HCT116 (cell line): Measurements from ENCODE around the gene RNF10. TPM values are rescaled to one million over a fixed set of nuclear protein-coding genes. Genes with fewer than 3 reads are reported as not detected.

Source experiments
- ATAC-seq: fragments of 200-7000 bp; cut with Tn5 transposase; 2 replicates; pipeline ENCODE4 v1.9.1; 2020; ENCODE audit warnings: mild to moderate bottlenecking, moderate library complexity
- BruUV-seq: library from RNA; stranded (reverse); fragments of 400-500 nt; replicated peaks from 2 replicates; lab custom pipeline; 2021; lab: Mats Ljungman, UMichigan
- CTCF ChIA-PET: fragments of 300-600 bp; sonication (Branson Sonifier 250); formaldehyde crosslinking; loops from one replicate; lab custom pipeline; 2021; ENCODE audit warnings: antibody characterized with exemption; lab: Charles Lee
- POLR2A ChIA-PET: fragments of 300-600, 350-600 bp; sonication (Branson Sonifier 250); formaldehyde crosslinking; loops from one replicate; lab custom pipeline; 2021; ENCODE audit warnings: antibody characterized with exemption; lab: Charles Lee
- RAD21 ChIA-PET, 2 experiments: fragments of 300-600 bp; sonication (Branson Sonifier 250); formaldehyde crosslinking; loops; one replicate each; lab custom pipeline; 2023; ENCODE audit warnings: low total read pairs in 2 of 2; ENCODE audit not compliant: uncharacterized antibody in 2 of 2, unreplicated experiment in 2 of 2, low non-redundant PET in 1 of 2; lab: Charles Lee
- DNase-seq: peaks from one replicate; pipeline ENCODE4 v3.0.0-alpha.2; 2010; ENCODE audit warnings: low read depth, low spot score
- H2AFZ ChIP-seq: fragments of 200-600 bp; shearing (Covaris generic), sonication (generic); 2 replicates; pipeline ENCODE4 v1.6.1; 2017; ENCODE audit warnings: low read depth, mixed run types, mixed read lengths, antibody characterized with exemption, low read length; ENCODE audit not compliant: poor library complexity, severe bottlenecking
- H3K27ac ChIP-seq: 2 replicates; pipeline ENCODE4 v1.5.1; 2012; ENCODE audit warnings: low read depth, low read length
- H3K27me3 ChIP-seq: fragments of 200-600 bp; sonication (generic); 2 replicates; pipeline ENCODE4 v1.6.1; 2016; ENCODE audit warnings: mixed run types, low read length, mixed read lengths; ENCODE audit not compliant: insufficient read depth
- H3K36me3 ChIP-seq, 2 experiments: fragments of 200-500 bp in 1 of 2; fragments of 200-600 bp in 1 of 2; sonication (Bioruptor generic) in 1 of 2; sonication (generic) in 1 of 2; 2 replicates each; pipeline versions ENCODE4 v1.5.1 to v1.6.1; 2014 to 2016; ENCODE audit warnings: low read length in 2 of 2, inconsistent platforms in 1 of 2, mixed read lengths in 1 of 2, mixed run types in 1 of 2; ENCODE audit not compliant: insufficient read depth in 2 of 2, control insufficient read depth in 1 of 2
- H3K4me1 ChIP-seq, 2 experiments: fragments of 200-600 bp in 1 of 2; sonication (generic) in 1 of 2; 2 replicates each; pipeline versions ENCODE4 v1.5.1 to v1.6.1; 2012 to 2017; ENCODE audit warnings: low read length in 2 of 2, inconsistent platforms in 1 of 2, mild to moderate bottlenecking in 1 of 2, mixed read lengths in 1 of 2, mixed run types in 1 of 2, moderate library complexity in 1 of 2; ENCODE audit not compliant: insufficient read depth in 2 of 2, control insufficient read depth in 1 of 2
- H3K4me2 ChIP-seq: fragments of 200-600 bp; sonication (generic); 2 replicates; pipeline ENCODE4 v1.6.1; 2017; ENCODE audit warnings: mixed run types, low read length, mixed read lengths
- H3K4me3 ChIP-seq, 2 experiments: fragments of 200-600 bp in 1 of 2; sonication (generic) in 1 of 2; replicated peaks in 1 of 2; 2 replicates each; pipeline ENCODE4 v1.5.1; 2011 to 2016; ENCODE audit warnings: low read length in 2 of 2, control low read depth in 1 of 2, low read depth in 1 of 2, mild to moderate bottlenecking in 1 of 2, mixed read lengths in 1 of 2, mixed run types in 1 of 2
- H3K79me2 ChIP-seq: fragments of 200-600 bp; sonication (generic); 2 replicates; pipeline ENCODE4 v1.6.1; 2017; ENCODE audit warnings: mild to moderate bottlenecking, mixed run types, low read length, moderate library complexity, mixed read lengths; ENCODE audit not compliant: insufficient read depth
- H3K9ac ChIP-seq: fragments of 200-600 bp; sonication (generic); 2 replicates; pipeline ENCODE4 v1.6.1; 2016; ENCODE audit warnings: low read length, mixed read lengths
- H3K9me2 ChIP-seq: fragments of 200-600 bp; sonication (generic), shearing (Covaris generic); 2 replicates; pipeline ENCODE4 v1.6.1; 2017; ENCODE audit warnings: mixed run types, mild to moderate bottlenecking, moderate library complexity; ENCODE audit not compliant: insufficient read depth
- H3K9me3 ChIP-seq, 2 experiments: fragments of 200-500 bp in 1 of 2; fragments of 200-600 bp in 1 of 2; sonication (Bioruptor generic) in 1 of 2; sonication (generic) in 1 of 2; 2 replicates each; pipeline ENCODE4 v1.6.1; 2014 to 2017; ENCODE audit warnings: low read length in 2 of 2, mixed read lengths in 2 of 2, inconsistent platforms in 1 of 2, low read depth in 1 of 2, mild to moderate bottlenecking in 1 of 2, mixed run types in 1 of 2, moderate library complexity in 1 of 2; ENCODE audit not compliant: control insufficient read depth in 1 of 2, insufficient read depth in 1 of 2
- H4K20me1 ChIP-seq: fragments of 200-600 bp; sonication (generic), shearing (Covaris generic); 2 replicates; pipeline ENCODE4 v1.6.1; 2017; ENCODE audit warnings: mixed run types, mild to moderate bottlenecking, moderate library complexity; ENCODE audit not compliant: insufficient read depth
- ATF3 ChIP-seq: IDR thresholded peaks from 2 replicates; pipeline ENCODE4 v1.6.1; 2012
- CEBPB ChIP-seq: IDR thresholded peaks from 2 replicates; pipeline ENCODE4 v1.6.1; 2012; ENCODE audit warnings: low read depth
- CTCF ChIP-seq, 3 experiments: fragments of 200-600 bp in 1 of 3; sonication (generic) in 1 of 3; IDR thresholded peaks in 2 of 3; conservative IDR thresholded peaks in 1 of 3; 2 replicates each; pipeline ENCODE4 v1.5.1; 2012 to 2017; ENCODE audit warnings: low read depth in 2 of 3, low read length in 2 of 3, antibody characterized with exemption in 1 of 3, borderline replicate concordance in 1 of 3, control low read depth in 1 of 3, mild to moderate bottlenecking in 1 of 3, mixed read lengths in 1 of 3, mixed run types in 1 of 3, moderate library complexity in 1 of 3; ENCODE audit not compliant: insufficient read depth in 1 of 3
- EZH2phosphoT487 ChIP-seq: fragments of 200-600 bp; IDR thresholded peaks from 2 replicates; pipeline ENCODE4 v1.6.1; 2018; ENCODE audit warnings: antibody characterized with exemption, borderline replicate concordance
- FOSL1 ChIP-seq: IDR thresholded peaks from 2 replicates; pipeline ENCODE4 v1.6.1; 2012; ENCODE audit warnings: low read depth
- JUND ChIP-seq: IDR thresholded peaks from 2 replicates; pipeline ENCODE4 v1.6.1; 2012
- MAX ChIP-seq: IDR thresholded peaks from 2 replicates; pipeline ENCODE4 v1.6.1; 2012
- POLR2AphosphoS5 ChIP-seq: IDR thresholded peaks from 2 replicates; pipeline ENCODE4 v1.6.1; 2011; ENCODE audit warnings: mild to moderate bottlenecking, low read depth, low read length, moderate library complexity
- RAD21 ChIP-seq: IDR thresholded peaks from 2 replicates; pipeline ENCODE4 v1.6.1; 2012; ENCODE audit warnings: low read depth, mild to moderate bottlenecking
- REST ChIP-seq: IDR thresholded peaks from 2 replicates; pipeline ENCODE4 v1.6.1; 2012; ENCODE audit warnings: low read depth
- YY1 ChIP-seq: IDR thresholded peaks from 2 replicates; pipeline ENCODE4 v1.6.1; 2011; ENCODE audit warnings: low read length, low read depth, moderate library complexity, mild to moderate bottlenecking; ENCODE audit not compliant: insufficient replicate concordance; ENCODE audit errors: extremely low read depth
- ZBTB33 ChIP-seq: IDR thresholded peaks from 2 replicates; pipeline ENCODE4 v1.6.1; 2011; ENCODE audit warnings: mild to moderate bottlenecking, low read length, moderate library complexity; ENCODE audit not compliant: insufficient replicate concordance; ENCODE audit errors: extremely low read depth
- ZFX ChIP-seq: fragments of 450-650 bp; IDR thresholded peaks from 2 replicates; pipeline ENCODE4 v1.6.1; 2017
- intact Hi-C: fragments of 100-400 bp; cut with micrococcal nuclease; formaldehyde crosslinking; loops from 2 replicates; pipeline ENCODE4 v1.10.0; 2022
- total RNA-seq: library from RNA; stranded (reverse); gene quantifications from one replicate; pipeline ENCODE4 v1.2.1, GENCODE V29; 2021; ENCODE audit not compliant: unreplicated experiment

RNF10 gene
- total RNA-seq, 1 experiment from 2014 or later: 141 TPM

- H4K20me1 ChIP-seq: peaks cover 12% of the 10 kb centered on the region; the same call in 1 of the 2 replicates
Measured at GRCh38 chr12:120537856-120538220, 3.7 kb downstream of the RNF10 start.

More at GRCh38 chr12:120537856-120538220, 3.7 kb downstream of the RNF10 start:
- H3K27me3 ChIP-seq: no peaks in the 10 kb centered on the region
- H3K9me2 ChIP-seq: no peaks in the 10 kb centered on the region
- ChIA-PET POLR2A (interaction anchor here (0.9 kb wide), 1 partner anchor 41 kb away, joined by 3 read pairs; the partner anchor contains the start of gene DYNLL1), RAD21 (interaction anchor here in 1 of 2 experiments (0.7 kb wide), 1 partner anchor 68 kb away, joined by 3 read pairs; no protein-coding TSS in a partner anchor), CTCF (no interaction called here)
- TF ChIP-seq JUND (no peak), MAX (no peak), FOSL1 (no peak), REST (no peak), ZBTB33 (no peak), EZH2phosphoT487 (no peak), ATF3 (no peak), RAD21 (no peak), ZFX (no peak), POLR2AphosphoS5 (no peak), CTCF (IDR thresholded peaks at IDR 0.05 in 2 of 3, conservative IDR thresholded peaks at IDR 0.05 in 1 of 3; ENCODE audit: borderline replicate concordance in 1 of 3, insufficient read depth in 1 of 3, low read depth in 2 of 3, low read length in 2 of 3) (no peak), CEBPB (no peak), YY1 (no peak)
- ATAC-seq (no peak), DNase-seq (no peak)
- peaks cover 86% of the 10 kb centered on the region for H3K79me2 ChIP-seq
- no TSS peak for BruUV-seq
- no peaks in the 10 kb centered on the region for H3K9me3 ChIP-seq
- peak overlapping the region; percentile 58 for H3K4me2 ChIP-seq
- intact Hi-C loops: loop anchor here (10.0 kb wide), 1 partner anchor 213 kb away; the partner anchor contains the start of gene PLA2G1B
- H3K9ac ChIP-seq: peak overlapping the region; percentile 25
- no peak overlapping the region for H2AFZ ChIP-seq
- no peak overlapping the region for H3K4me3 ChIP-seq
- H3K4me1 ChIP-seq: peaks cover 27 to 47% of the 10 kb centered on the region in 2 experiments
- H3K27ac ChIP-seq: no peak overlapping the region; the same call in 1 of the 2 replicates
- peaks cover 4 to 17% of the 10 kb centered on the region in 2 experiments; a peak in 2 of 4 replicates for H3K36me3 ChIP-seq
